Measurements from ENCODE around the gene IDH3A. TPM values are rescaled to one million over a fixed set of nuclear protein-coding genes. Genes with fewer than 3 reads are reported as not detected.

IDH3A gene
- total RNA-seq, 1 donor from 2014 or later: 46.7 TPM

DNA sequence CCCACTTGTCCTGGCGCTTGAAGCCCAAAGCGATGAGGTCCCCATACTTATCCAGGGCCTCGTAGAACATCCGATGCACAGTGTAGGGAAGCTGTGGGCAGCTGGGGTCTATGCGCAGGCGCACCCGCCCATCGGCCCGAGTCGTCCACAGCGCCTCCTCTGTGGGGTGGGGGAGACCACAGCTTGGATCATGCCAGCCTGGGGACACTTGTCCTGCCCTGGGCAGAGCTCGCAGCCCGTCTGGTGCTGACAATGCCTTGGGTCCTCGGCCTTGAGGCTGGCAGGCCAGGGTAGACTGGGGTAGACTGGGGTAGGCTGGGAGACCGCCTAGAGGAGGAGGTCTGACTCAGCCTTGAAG lies 45.4 kb downstream of the IDH3A start:
- no peaks in the 10 kb centered on the region for H3K4me1 Mint-ChIP-seq (ENCODE audit: unreplicated experiment)
- DNase-seq (ENCODE audit: extremely low spot score, unreplicated experiment): no peak
- TF ChIP-seq, protein P1, sequence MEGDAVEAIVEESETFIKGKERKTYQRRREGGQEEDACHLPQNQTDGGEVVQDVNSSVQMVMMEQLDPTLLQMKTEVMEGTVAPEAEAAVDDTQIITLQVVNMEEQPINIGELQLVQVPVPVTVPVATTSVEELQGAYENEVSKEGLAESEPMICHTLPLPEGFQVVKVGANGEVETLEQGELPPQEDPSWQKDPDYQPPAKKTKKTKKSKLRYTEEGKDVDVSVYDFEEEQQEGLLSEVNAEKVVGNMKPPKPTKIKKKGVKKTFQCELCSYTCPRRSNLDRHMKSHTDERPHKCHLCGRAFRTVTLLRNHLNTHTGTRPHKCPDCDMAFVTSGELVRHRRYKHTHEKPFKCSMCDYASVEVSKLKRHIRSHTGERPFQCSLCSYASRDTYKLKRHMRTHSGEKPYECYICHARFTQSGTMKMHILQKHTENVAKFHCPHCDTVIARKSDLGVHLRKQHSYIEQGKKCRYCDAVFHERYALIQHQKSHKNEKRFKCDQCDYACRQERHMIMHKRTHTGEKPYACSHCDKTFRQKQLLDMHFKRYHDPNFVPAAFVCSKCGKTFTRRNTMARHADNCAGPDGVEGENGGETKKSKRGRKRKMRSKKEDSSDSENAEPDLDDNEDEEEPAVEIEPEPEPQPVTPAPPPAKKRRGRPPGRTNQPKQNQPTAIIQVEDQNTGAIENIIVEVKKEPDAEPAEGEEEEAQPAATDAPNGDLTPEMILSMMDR (IDR thresholded peaks at IDR 0.05): no peak
- H3K36me3 Mint-ChIP-seq (ENCODE audit: unreplicated experiment): peaks cover 4% of the 10 kb centered on the region
- H3K4me3 Mint-ChIP-seq (ENCODE audit: unreplicated experiment): no peak overlapping the region
- peaks cover 15% of the 10 kb centered on the region for H3K27me3 Mint-ChIP-seq (ENCODE audit: unreplicated experiment)
- no peak overlapping the region for H3K27ac Mint-ChIP-seq (ENCODE audit: unreplicated experiment)
- peaks cover 7% of the 10 kb centered on the region for H3K9me3 Mint-ChIP-seq (ENCODE audit: unreplicated experiment)

- peaks cover 14% of the 10 kb centered on the region for H3K27me3 Mint-ChIP-seq (ENCODE audit: unreplicated experiment)
- no peaks in the 10 kb centered on the region for H3K4me1 Mint-ChIP-seq (ENCODE audit: unreplicated experiment)
These were observed 46.6 kb downstream of the IDH3A start for GRCh38 chr15:78195735-78196201.

GRCh38 chr15:78197632-78198031 lies 48.5 kb downstream of the IDH3A start:
- no peaks in the 10 kb centered on the region for H3K36me3 Mint-ChIP-seq (ENCODE audit: unreplicated experiment)
- H3K4me3 Mint-ChIP-seq (ENCODE audit: unreplicated experiment): no peak overlapping the region
- no peaks in the 10 kb centered on the region for H3K9me3 Mint-ChIP-seq (ENCODE audit: unreplicated experiment)
- TF ChIP-seq, protein P1 (IDR thresholded peaks at IDR 0.05): no peak
- no peak for DNase-seq (ENCODE audit: extremely low spot score, unreplicated experiment)
- H3K4me1 Mint-ChIP-seq (ENCODE audit: unreplicated experiment): no peaks in the 10 kb centered on the region
- no peak overlapping the region for H3K27ac Mint-ChIP-seq (ENCODE audit: unreplicated experiment)
- H3K27me3 Mint-ChIP-seq (ENCODE audit: unreplicated experiment): peaks cover 10% of the 10 kb centered on the region

More at GRCh38 chr15:78195735-78196201, 46.6 kb downstream of the IDH3A start:
- DNase-seq (ENCODE audit: extremely low spot score, unreplicated experiment): no peak
- H3K9me3 Mint-ChIP-seq (ENCODE audit: unreplicated experiment): peaks cover 7% of the 10 kb centered on the region
- TF ChIP-seq, protein P1 (IDR thresholded peaks at IDR 0.05): peak; percentile 64
- peaks cover 2% of the 10 kb centered on the region for H3K36me3 Mint-ChIP-seq (ENCODE audit: unreplicated experiment)
- H3K4me3 Mint-ChIP-seq (ENCODE audit: unreplicated experiment): no peak overlapping the region
- no peak overlapping the region for H3K27ac Mint-ChIP-seq (ENCODE audit: unreplicated experiment)

- Mint-ChIP-seq H3K27me3 (ENCODE audit: unreplicated experiment) (peaks cover 5% of the 10 kb centered on the region), H3K4me3 (ENCODE audit: unreplicated experiment) (no peak overlapping the region)
These were observed 51.2 kb downstream of the IDH3A start for GRCh38 chr15:78200276-78200930.

More at GRCh38 chr15:78200276-78200930, 51.2 kb downstream of the IDH3A start:
- no peaks in the 10 kb centered on the region for H3K36me3 Mint-ChIP-seq (ENCODE audit: unreplicated experiment)
- H3K4me1 Mint-ChIP-seq (ENCODE audit: unreplicated experiment): peaks cover 6% of the 10 kb centered on the region
- TF ChIP-seq, protein P1 (IDR thresholded peaks at IDR 0.05): no peak
- no peak overlapping the region for H3K27ac Mint-ChIP-seq (ENCODE audit: unreplicated experiment)
- DNase-seq (ENCODE audit: extremely low spot score, unreplicated experiment): no peak
- no peaks in the 10 kb centered on the region for H3K9me3 Mint-ChIP-seq (ENCODE audit: unreplicated experiment)
